ENCODE data around the gene RRAS2. TPM values are rescaled to one million over a fixed set of nuclear protein-coding genes. Genes with fewer than 3 reads are reported as not detected.
"Not testable (repeated sequence)": the region's sequence is repeated elsewhere in the genome, so short reads cannot be mapped to it uniquely, and the experiment has no call there.

The RRAS2 gene
- total and polyA plus RNA-seq, 2 donors: 25.3 to 30.4 TPM

DNA sequence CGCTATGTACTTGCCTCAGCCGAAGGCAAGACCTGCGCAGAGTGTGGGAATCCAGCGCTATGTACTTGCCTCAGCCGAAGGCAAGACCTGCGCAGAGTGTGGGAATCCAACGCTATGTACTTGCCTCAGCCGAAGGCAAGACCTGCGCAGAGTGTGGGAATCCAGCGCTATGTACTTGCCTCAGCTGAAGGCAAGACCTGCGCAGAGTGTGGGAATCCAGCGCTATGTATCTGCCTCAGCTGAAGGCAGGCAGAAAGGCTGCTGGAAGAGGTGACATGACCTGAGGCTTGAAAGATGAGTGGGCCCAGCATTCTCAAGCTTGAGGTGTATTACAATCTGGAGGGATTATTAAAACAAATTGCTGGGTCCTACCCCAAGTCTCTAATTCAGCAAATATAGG lies 106.5 kb downstream of the RRAS2 start:
- not testable (repeated sequence) for DNase-seq (ENCODE audit: low read depth in 6 of 9, low spot score in 9 of 9); H3K9me3 ChIP-seq (ENCODE audit: control insufficient read depth in 2 of 2, insufficient read depth in 1 of 2, low read length in 1 of 2); H3K27ac ChIP-seq (ENCODE audit: low read depth in 1 of 2, low read length in 1 of 2); H3K4me3 ChIP-seq (ENCODE audit: low read length in 2 of 2); H3K36me3 ChIP-seq (ENCODE audit: control insufficient read depth in 2 of 2, insufficient read depth in 2 of 2, low read length in 1 of 2); H3K4me1 ChIP-seq (ENCODE audit: control insufficient read depth in 2 of 2, insufficient read depth in 2 of 2, low read length in 2 of 2); H3K27me3 ChIP-seq (ENCODE audit: control insufficient read depth in 2 of 2, insufficient read depth in 1 of 2, low read length in 1 of 2)
- WGBS: over 99% methylated on average over 10 of the region's 12 CpGs

- Histone ChIP-seq H3K4me3 (ENCODE audit: low read length in 2 of 2) (no peak overlapping the region), H3K27me3 (ENCODE audit: control insufficient read depth in 2 of 2, insufficient read depth in 1 of 2, low read length in 1 of 2) (peaks cover 0 to 2% of the 10 kb centered on the region in 2 donors), H3K36me3 (ENCODE audit: control insufficient read depth in 2 of 2, insufficient read depth in 2 of 2, low read length in 1 of 2) (no peaks in the 10 kb centered on the region), H3K4me1 (ENCODE audit: control insufficient read depth in 2 of 2, insufficient read depth in 2 of 2, low read length in 2 of 2) (peaks cover 0 to 9% of the 10 kb centered on the region in 2 donors), H3K9me3 (ENCODE audit: control insufficient read depth in 2 of 2, insufficient read depth in 1 of 2, low read length in 1 of 2) (no peaks in the 10 kb centered on the region), H3K27ac (ENCODE audit: low read depth in 1 of 2, low read length in 1 of 2) (no peak overlapping the region)
- 93% methylated on average over 5 of the region's 5 CpGs for WGBS
- no peak for DNase-seq (ENCODE audit: low read depth in 6 of 9, low spot score in 9 of 9)
Observed at GRCh38 chr11:14251754-14252153, 107.2 kb downstream of the RRAS2 start.

DNA sequence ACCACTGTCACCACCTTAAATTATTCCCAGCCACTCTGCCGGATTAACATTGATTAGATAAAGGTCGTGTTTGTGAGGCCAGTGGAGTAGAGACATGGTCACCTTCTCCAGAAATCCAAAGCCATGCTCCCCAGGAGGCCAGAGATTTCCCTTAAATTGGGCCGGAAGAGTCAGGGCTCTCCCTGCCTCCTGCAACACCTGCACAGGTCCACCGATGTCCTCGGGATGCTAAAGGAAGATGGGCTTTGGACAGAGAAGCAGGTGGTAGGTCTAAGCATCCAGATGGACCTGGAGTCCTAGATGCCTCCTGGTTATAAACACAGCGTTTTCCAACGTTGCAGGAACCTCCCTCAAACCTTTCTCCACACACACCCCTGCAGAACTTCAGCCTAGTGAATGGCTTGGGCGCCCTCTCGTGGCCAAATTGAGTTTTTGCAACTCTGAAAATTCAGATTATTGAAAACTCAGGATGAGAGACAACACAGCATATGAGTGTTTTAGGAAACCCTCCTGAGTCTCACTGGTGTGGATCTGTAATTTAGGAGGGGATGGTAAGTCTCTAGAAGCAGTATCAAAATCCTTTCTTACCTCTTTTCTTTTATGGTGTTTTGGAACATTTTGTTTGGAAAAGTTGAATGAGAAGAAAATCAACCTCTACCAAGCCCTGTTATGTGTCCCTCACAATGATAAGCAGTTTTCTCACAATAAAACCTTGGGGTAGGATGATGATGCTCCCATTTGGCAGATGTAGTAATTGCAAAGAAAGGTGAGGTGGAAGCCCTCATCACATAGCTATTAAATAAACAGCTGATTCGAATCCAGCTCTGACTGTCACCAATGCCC lies 109.6 kb downstream of the RRAS2 start:
- WGBS: 29% methylated on average over 10 of the region's 10 CpGs
- H3K9me3 ChIP-seq (ENCODE audit: control insufficient read depth in 2 of 2, insufficient read depth in 1 of 2, low read length in 1 of 2): no peaks in the 10 kb centered on the region
- peak in 6 of 9 donors; percentile 27 to 72 (median 45) for DNase-seq (ENCODE audit: low read depth in 6 of 9, low spot score in 9 of 9)
- H3K36me3 ChIP-seq (ENCODE audit: control insufficient read depth in 2 of 2, insufficient read depth in 2 of 2, low read length in 1 of 2): no peaks in the 10 kb centered on the region
- H3K27ac ChIP-seq (ENCODE audit: low read depth in 1 of 2, low read length in 1 of 2): no peak overlapping the region
- no peak overlapping the region for H3K4me3 ChIP-seq (ENCODE audit: low read length in 2 of 2)
- H3K27me3 ChIP-seq (ENCODE audit: control insufficient read depth in 2 of 2, insufficient read depth in 1 of 2, low read length in 1 of 2): peaks cover 0 to 2% of the 10 kb centered on the region in 2 donors
- peaks cover 0 to 9% of the 10 kb centered on the region in 2 donors for H3K4me1 ChIP-seq (ENCODE audit: control insufficient read depth in 2 of 2, insufficient read depth in 2 of 2, low read length in 2 of 2)

- H3K36me3 ChIP-seq (ENCODE audit: control insufficient read depth in 2 of 2, insufficient read depth in 2 of 2, low read length in 1 of 2): no peaks in the 10 kb centered on the region
- DNase-seq (ENCODE audit: low read depth in 6 of 9, low spot score in 9 of 9): peak in 2 of 9 donors; percentile 16 to 46
- no peaks in the 10 kb centered on the region for H3K9me3 ChIP-seq (ENCODE audit: control insufficient read depth in 2 of 2, insufficient read depth in 1 of 2, low read length in 1 of 2)
- WGBS: 25% methylated on average over 5 of the region's 5 CpGs
- no peak overlapping the region for H3K4me3 ChIP-seq (ENCODE audit: low read length in 2 of 2)
- H3K27ac ChIP-seq (ENCODE audit: low read depth in 1 of 2, low read length in 1 of 2): no peak overlapping the region
- peaks cover 0 to 9% of the 10 kb centered on the region in 2 donors for H3K4me1 ChIP-seq (ENCODE audit: control insufficient read depth in 2 of 2, insufficient read depth in 2 of 2, low read length in 2 of 2)
- H3K27me3 ChIP-seq (ENCODE audit: control insufficient read depth in 2 of 2, insufficient read depth in 1 of 2, low read length in 1 of 2): peaks cover 0 to 2% of the 10 kb centered on the region in 2 donors
Observed at GRCh38 chr11:14248580-14248981, 110.4 kb downstream of the RRAS2 start.

- WGBS: 96% methylated on average over 2 of the region's 2 CpGs
- no peak for DNase-seq (ENCODE audit: low read depth in 6 of 9, low spot score in 9 of 9)
- H3K27ac ChIP-seq (ENCODE audit: low read depth in 1 of 2, low read length in 1 of 2): no peak overlapping the region
- H3K4me3 ChIP-seq (ENCODE audit: low read length in 2 of 2): no peak overlapping the region
- H3K9me3 ChIP-seq (ENCODE audit: control insufficient read depth in 2 of 2, insufficient read depth in 1 of 2, low read length in 1 of 2): no peaks in the 10 kb centered on the region
- no peaks in the 10 kb centered on the region for H3K36me3 ChIP-seq (ENCODE audit: control insufficient read depth in 2 of 2, insufficient read depth in 2 of 2, low read length in 1 of 2)
- H3K4me1 ChIP-seq (ENCODE audit: control insufficient read depth in 2 of 2, insufficient read depth in 2 of 2, low read length in 2 of 2): peaks cover 0 to 9% of the 10 kb centered on the region in 2 donors
- H3K27me3 ChIP-seq (ENCODE audit: control insufficient read depth in 2 of 2, insufficient read depth in 1 of 2, low read length in 1 of 2): peaks cover 0 to 2% of the 10 kb centered on the region in 2 donors
Observed at GRCh38 chr11:14245444-14245843, 113.5 kb downstream of the RRAS2 start.

DNA sequence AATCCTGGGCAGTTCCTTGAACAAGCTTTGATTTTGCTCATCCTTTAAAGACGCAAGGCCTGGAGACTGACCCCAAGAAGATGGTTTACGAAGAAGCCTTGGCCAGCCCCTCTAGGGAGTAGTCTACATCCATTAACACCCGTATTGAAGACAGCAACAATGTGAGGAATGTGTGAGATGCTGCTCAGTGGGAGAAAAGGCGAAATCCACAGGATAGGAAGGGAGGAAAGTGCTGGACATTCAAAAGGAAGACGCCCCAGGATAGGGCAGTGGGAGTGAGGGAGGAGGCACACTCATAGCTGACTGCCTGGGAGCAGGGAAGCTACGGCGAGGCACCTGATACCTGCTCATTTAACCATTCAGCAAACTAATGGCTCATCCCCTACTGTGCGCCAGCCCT lies 114.1 kb downstream of the RRAS2 start:
- no peak for DNase-seq (ENCODE audit: low read depth in 6 of 9, low spot score in 9 of 9)
- Histone ChIP-seq H3K9me3 (ENCODE audit: control insufficient read depth in 2 of 2, insufficient read depth in 1 of 2, low read length in 1 of 2) (no peaks in the 10 kb centered on the region), H3K27ac (ENCODE audit: low read depth in 1 of 2, low read length in 1 of 2) (no peak overlapping the region), H3K36me3 (ENCODE audit: control insufficient read depth in 2 of 2, insufficient read depth in 2 of 2, low read length in 1 of 2) (no peaks in the 10 kb centered on the region), H3K27me3 (ENCODE audit: control insufficient read depth in 2 of 2, insufficient read depth in 1 of 2, low read length in 1 of 2) (peaks cover 0 to 2% of the 10 kb centered on the region in 2 donors), H3K4me1 (ENCODE audit: control insufficient read depth in 2 of 2, insufficient read depth in 2 of 2, low read length in 2 of 2) (peaks cover 0 to 9% of the 10 kb centered on the region in 2 donors), H3K4me3 (ENCODE audit: low read length in 2 of 2) (no peak overlapping the region)
- 97% methylated on average over 8 of the region's 8 CpGs for WGBS

GRCh38 chr11:14242733-14243132 lies 116.2 kb downstream of the RRAS2 start:
- H3K36me3 ChIP-seq (ENCODE audit: control insufficient read depth in 2 of 2, insufficient read depth in 2 of 2, low read length in 1 of 2): no peaks in the 10 kb centered on the region
- no peaks in the 10 kb centered on the region for H3K4me1 ChIP-seq (ENCODE audit: control insufficient read depth in 2 of 2, insufficient read depth in 2 of 2, low read length in 2 of 2)
- no peak overlapping the region for H3K4me3 ChIP-seq (ENCODE audit: low read length in 2 of 2)
- WGBS: 98% methylated on average over 4 of the region's 4 CpGs
- no peak overlapping the region for H3K27ac ChIP-seq (ENCODE audit: low read depth in 1 of 2, low read length in 1 of 2)
- no peaks in the 10 kb centered on the region for H3K27me3 ChIP-seq (ENCODE audit: control insufficient read depth in 2 of 2, insufficient read depth in 1 of 2, low read length in 1 of 2)
- no peaks in the 10 kb centered on the region for H3K9me3 ChIP-seq (ENCODE audit: control insufficient read depth in 2 of 2, insufficient read depth in 1 of 2, low read length in 1 of 2)
- DNase-seq (ENCODE audit: low read depth in 6 of 9, low spot score in 9 of 9): no peak

DNA sequence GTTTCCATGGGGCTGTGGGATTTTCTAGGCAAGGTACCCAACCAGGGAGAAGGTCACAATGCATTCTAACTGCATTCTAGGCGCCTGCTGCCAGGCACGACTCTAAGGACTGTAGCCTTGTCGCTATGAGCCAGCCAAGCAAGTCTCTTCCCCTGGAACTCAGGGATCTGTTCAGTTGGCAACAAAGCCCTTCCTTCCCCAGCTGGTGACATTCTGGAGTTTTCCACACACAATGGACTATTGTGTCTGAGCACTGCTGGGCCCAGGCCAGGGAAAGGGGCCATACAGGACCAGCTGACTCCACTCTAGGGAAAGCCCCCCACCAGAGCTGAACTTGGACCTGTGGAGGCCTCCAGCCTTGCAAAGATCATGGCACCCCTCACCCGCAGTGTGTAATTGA lies 116.8 kb downstream of the RRAS2 start:
- no peaks in the 10 kb centered on the region for H3K36me3 ChIP-seq (ENCODE audit: control insufficient read depth in 2 of 2, insufficient read depth in 2 of 2, low read length in 1 of 2)
- no peak overlapping the region for H3K27ac ChIP-seq (ENCODE audit: low read depth in 1 of 2, low read length in 1 of 2)
- H3K4me3 ChIP-seq (ENCODE audit: low read length in 2 of 2): no peak overlapping the region
- no peaks in the 10 kb centered on the region for H3K27me3 ChIP-seq (ENCODE audit: control insufficient read depth in 2 of 2, insufficient read depth in 1 of 2, low read length in 1 of 2)
- WGBS: 85% methylated on average over 4 of the region's 4 CpGs
- H3K9me3 ChIP-seq (ENCODE audit: control insufficient read depth in 2 of 2, insufficient read depth in 1 of 2, low read length in 1 of 2): no peaks in the 10 kb centered on the region
- DNase-seq (ENCODE audit: low read depth in 6 of 9, low spot score in 9 of 9): no peak
- H3K4me1 ChIP-seq (ENCODE audit: control insufficient read depth in 2 of 2, insufficient read depth in 2 of 2, low read length in 2 of 2): no peaks in the 10 kb centered on the region

- no peak for DNase-seq (ENCODE audit: low read depth in 6 of 9, low spot score in 9 of 9)
- H3K27ac ChIP-seq (ENCODE audit: low read depth in 1 of 2, low read length in 1 of 2): no peak overlapping the region
- no peaks in the 10 kb centered on the region for H3K9me3 ChIP-seq (ENCODE audit: control insufficient read depth in 2 of 2, insufficient read depth in 1 of 2, low read length in 1 of 2)
- H3K36me3 ChIP-seq (ENCODE audit: control insufficient read depth in 2 of 2, insufficient read depth in 2 of 2, low read length in 1 of 2): no peaks in the 10 kb centered on the region
- no peak overlapping the region for H3K4me3 ChIP-seq (ENCODE audit: low read length in 2 of 2)
- no peaks in the 10 kb centered on the region for H3K27me3 ChIP-seq (ENCODE audit: control insufficient read depth in 2 of 2, insufficient read depth in 1 of 2, low read length in 1 of 2)
- 96% methylated on average over 4 of the region's 4 CpGs for WGBS
- H3K4me1 ChIP-seq (ENCODE audit: control insufficient read depth in 2 of 2, insufficient read depth in 2 of 2, low read length in 2 of 2): peaks cover 0 to 2% of the 10 kb centered on the region in 2 donors
Observed at GRCh38 chr11:14240951-14241350, 118.0 kb downstream of the RRAS2 start.

Measured in thymus (tissue), 11 donors.